ENCODE results near the gene TOM1.

Gene TOM1

GRCh38 chr22:35324067-35324466 lies 24.4 kb downstream of the TOM1 start:
- DNase-seq (ENCODE audit: low read depth in 3 of 3) = no peak

GRCh38 chr22:35324762-35325161 lies 25.1 kb downstream of the TOM1 start:
- no peak for DNase-seq (ENCODE audit: low read depth in 3 of 3)

- DNase-seq (ENCODE audit: low read depth in 3 of 3) = no peak
These were observed 25.5 kb downstream of the TOM1 start for GRCh38 chr22:35325209-35325608.

GRCh38 chr22:35326854-35327562 lies 27.3 kb downstream of the TOM1 start:
- DNase-seq (ENCODE audit: low read depth in 3 of 3) = no peak

GRCh38 chr22:35327690-35328471 lies 28.2 kb downstream of the TOM1 start:
- DNase-seq (ENCODE audit: low read depth in 3 of 3) = no peak

- DNase-seq (ENCODE audit: low read depth in 3 of 3) = no peak
These were observed 28.8 kb downstream of the TOM1 start for GRCh38 chr22:35328472-35328885.

GRCh38 chr22:35329114-35329847 lies 29.6 kb downstream of the TOM1 start:
- no peak for DNase-seq (ENCODE audit: low read depth in 3 of 3)

- DNase-seq (ENCODE audit: low read depth in 3 of 3) = peak; percentile 37 to 65 (median 51)
These were observed 30.7 kb downstream of the TOM1 start for GRCh38 chr22:35330258-35330861.

- no peak for DNase-seq (ENCODE audit: low read depth in 3 of 3)
These were observed 32.6 kb downstream of the TOM1 start for GRCh38 chr22:35332278-35332677.

GRCh38 chr22:35333220-35333619 lies 33.5 kb downstream of the TOM1 start:
- no peak for DNase-seq (ENCODE audit: low read depth in 3 of 3)

- no peak for DNase-seq (ENCODE audit: low read depth in 3 of 3)
These were observed 34.3 kb downstream of the TOM1 start for GRCh38 chr22:35334004-35334403.

GRCh38 chr22:35335468-35335867 lies 35.8 kb downstream of the TOM1 start:
- no peak for DNase-seq (ENCODE audit: low read depth in 3 of 3)

GRCh38 chr22:35335936-35336781 lies 36.5 kb downstream of the TOM1 start:
- no peak for DNase-seq (ENCODE audit: low read depth in 3 of 3)

GRCh38 chr22:35337932-35338331 lies 38.2 kb downstream of the TOM1 start:
- no peak for DNase-seq (ENCODE audit: low read depth in 3 of 3)

GRCh38 chr22:35341090-35341874 lies 41.6 kb downstream of the TOM1 start:
- no peak for DNase-seq (ENCODE audit: low read depth in 3 of 3)

GRCh38 chr22:35342390-35342789 lies 42.7 kb downstream of the TOM1 start:
- no peak for DNase-seq (ENCODE audit: low read depth in 3 of 3)

GRCh38 chr22:35343664-35344550 lies 44.2 kb downstream of the TOM1 start:
- no peak for DNase-seq (ENCODE audit: low read depth in 3 of 3)

- DNase-seq (ENCODE audit: low read depth in 3 of 3) = no peak
These were observed 45.4 kb downstream of the TOM1 start for GRCh38 chr22:35344956-35345690.
